GM18508 (cell line): Measurements from ENCODE around the gene CCAR1.
"Not testable (repeated sequence)": the region's sequence is repeated elsewhere in the genome, so short reads cannot be mapped to it uniquely, and the experiment has no call there.

Experiments used
- ATAC-seq: cut with Tn5 transposase; IDR thresholded peaks from one replicate; pipeline ENCODE4 v1.9.1; 2021; ENCODE audit warnings: moderate number of reproducible peaks; ENCODE audit not compliant: insufficient read depth, unreplicated experiment

Gene CCAR1

DNA sequence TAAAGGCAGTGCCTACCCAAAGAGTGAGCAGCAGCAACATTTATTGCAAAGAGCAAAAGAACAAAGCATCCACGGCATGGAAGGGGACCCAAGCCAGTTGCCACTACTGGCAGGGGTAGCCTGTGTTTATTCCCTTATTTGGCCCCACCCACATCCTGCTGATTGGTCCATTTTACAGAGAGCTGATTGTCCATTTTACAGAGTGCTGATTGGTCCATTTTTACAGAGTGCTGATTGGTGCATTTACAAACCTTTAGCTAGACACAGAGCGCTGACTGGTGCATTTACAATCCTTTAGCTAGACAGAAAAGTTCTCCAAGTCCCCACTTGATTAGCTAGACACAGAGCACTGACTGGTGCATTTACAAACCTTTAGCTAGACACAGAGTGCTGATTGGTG lies 101.6 kb downstream of the CCAR1 start:
- ATAC-seq, result not testable (repeated sequence)

DNA sequence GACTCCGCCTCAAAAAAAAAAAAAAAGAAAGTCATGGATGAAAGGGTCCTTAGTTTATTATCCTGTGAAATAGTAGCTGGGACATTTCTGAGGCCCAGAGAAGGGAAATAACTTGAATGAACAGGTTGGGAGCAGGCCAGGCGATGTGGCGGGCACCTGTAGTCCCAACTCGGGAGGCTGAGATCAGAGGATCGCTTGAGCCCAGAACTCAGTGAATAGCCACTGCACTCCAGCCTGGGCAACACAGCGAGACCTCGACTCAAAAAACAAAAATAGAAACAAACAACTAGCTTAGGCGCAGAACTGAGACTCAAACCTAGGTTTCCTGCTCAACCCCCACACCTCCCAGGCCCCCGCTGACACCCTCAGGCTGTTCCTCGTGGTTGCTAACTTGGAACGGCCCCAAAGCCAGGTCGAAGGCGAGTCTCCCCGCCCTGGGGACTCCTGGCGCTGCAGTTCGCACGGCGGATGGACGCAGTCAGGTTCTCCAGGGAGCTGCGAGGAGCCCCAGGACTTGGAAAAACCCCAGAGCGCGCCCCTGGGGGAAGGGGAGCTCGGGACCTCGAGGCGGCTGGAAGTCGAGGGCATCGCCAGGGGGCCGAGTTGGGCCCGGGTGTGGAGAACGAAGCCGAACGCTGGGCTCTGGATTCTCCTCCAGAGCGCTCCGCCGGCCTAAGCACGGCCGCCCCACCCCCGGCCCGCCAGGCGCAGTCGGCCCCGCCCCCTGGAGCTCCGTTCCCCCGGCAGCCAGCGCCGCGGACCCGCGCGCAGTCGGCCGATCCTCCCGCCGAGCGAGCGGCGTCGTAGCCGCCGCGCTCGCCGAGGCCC lies 105.9 kb downstream of the CCAR1 start, which contains the start of gene STOX1:
Gene STOX1, plus strand, starts transcription at position 768 of the 828 bp plus-strand sequence. CDS start 93 bp downstream, outside the sequence.
- no peak for ATAC-seq

DNA sequence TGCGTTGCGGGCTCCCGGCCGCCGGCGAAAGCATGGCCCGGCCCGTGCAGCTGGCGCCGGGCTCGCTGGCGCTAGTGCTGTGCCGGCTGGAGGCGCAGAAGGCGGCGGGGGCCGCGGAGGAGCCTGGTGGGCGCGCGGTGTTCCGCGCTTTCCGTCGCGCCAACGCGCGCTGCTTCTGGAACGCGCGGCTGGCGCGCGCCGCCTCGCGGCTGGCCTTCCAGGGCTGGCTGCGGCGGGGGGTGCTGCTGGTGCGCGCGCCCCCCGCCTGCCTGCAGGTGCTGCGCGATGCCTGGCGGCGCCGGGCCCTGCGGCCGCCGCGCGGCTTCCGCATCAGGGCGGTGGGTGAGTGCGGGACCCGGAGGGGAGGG lies 106.5 kb downstream of the CCAR1 start:
- not testable (repeated sequence) for ATAC-seq

DNA sequence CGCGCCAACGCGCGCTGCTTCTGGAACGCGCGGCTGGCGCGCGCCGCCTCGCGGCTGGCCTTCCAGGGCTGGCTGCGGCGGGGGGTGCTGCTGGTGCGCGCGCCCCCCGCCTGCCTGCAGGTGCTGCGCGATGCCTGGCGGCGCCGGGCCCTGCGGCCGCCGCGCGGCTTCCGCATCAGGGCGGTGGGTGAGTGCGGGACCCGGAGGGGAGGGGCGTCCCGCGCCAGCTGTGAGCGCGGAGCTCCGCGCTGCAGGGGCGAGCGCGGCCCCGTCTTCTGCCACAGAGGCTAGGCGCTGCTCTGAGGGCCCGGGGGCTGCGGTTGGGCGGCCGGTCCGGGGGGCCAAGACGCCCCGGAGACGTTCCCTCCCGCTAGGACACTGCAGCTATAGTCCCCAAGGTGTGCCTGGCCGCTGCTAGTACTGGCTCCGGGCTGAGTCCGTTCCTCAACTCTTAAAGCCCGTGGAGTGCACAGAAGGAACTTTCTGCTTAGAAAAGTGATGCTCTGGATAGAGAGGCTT lies 107.1 kb downstream of the CCAR1 start:
- ATAC-seq, result not testable (repeated sequence)

DNA sequence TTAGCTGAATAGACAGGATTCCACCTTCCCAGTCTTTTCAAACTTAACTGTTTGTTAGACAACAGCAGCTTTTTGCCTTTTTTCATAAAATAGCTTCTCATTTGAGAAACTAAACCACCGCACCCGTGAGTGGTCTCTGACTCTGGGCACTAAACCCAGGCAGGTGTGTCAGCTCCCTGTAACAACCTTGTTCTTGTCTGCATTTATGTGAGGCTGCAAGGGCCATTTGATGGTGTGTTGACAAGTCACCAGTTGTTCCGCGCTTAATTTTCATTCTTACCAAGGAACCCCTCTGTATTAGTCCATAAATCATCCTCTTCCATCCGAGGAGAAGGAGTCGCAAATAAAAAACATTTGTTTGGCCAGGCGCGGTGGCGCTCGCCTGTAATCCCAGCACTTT lies 107.8 kb downstream of the CCAR1 start:
- no peak for ATAC-seq

DNA sequence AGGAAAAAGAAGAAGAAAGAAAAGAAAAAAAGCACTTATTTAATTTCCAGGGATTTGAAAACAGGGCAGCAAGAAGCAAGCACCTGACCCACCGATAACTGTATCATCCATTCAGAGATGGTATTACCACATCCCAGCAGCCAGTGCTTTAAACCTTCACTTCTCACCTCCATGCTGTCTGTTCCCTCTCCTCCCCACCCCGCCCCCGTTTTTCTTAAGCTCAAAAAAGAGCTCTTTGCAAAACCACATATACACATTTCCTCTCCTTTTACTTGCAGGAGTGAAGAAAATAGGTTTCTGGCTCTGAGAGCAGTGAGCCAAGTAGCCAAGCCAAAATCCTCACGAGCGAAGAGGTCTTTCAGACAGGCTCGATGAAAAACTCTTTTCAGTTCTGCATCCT lies 108.5 kb downstream of the CCAR1 start:
- no peak for ATAC-seq

DNA sequence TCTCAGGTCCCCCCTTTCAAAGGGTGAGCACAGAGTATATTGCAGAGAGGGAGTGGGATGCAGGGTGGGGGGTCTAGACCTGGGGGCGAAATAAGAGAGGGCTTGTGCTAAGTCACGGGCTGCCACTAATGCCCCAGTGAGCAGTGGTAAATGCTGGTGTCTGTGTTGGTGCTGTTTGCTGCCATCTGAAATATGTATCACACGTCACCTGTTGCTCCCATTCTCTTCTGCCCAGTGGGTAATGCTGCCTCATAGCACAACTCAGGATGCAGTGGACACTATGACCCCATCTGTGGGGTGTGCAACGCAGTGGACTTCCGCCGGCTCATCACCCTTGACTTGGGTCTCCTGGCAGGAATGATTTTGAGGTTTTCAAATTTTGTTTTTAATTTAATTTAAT lies 108.9 kb downstream of the CCAR1 start:
- ATAC-seq, result no peak

DNA sequence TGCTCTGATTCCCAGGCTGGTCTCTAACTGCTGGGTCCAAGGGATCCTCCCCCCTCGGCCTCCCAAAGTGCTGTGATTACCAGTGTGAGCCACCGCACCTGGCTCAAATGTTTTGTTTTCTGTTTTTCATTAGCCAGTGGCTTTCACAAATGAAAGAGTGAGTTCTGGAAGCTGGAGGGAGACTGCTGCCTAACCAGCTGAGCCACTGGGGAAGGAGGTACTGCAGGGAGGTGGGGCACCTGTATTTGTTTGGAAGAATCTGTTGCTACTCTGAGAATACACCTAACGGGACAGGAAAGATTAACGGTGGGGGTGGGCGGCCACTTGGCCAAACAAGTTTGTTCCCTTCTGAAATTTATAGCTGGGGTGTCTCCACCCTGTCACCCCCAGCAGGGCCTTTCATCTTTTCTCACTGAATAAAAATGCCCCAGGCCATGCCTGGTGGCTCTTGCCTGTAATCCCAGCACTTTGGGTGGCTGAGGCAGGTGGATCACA lies 111.0 kb downstream of the CCAR1 start:
- no peak for ATAC-seq

DNA sequence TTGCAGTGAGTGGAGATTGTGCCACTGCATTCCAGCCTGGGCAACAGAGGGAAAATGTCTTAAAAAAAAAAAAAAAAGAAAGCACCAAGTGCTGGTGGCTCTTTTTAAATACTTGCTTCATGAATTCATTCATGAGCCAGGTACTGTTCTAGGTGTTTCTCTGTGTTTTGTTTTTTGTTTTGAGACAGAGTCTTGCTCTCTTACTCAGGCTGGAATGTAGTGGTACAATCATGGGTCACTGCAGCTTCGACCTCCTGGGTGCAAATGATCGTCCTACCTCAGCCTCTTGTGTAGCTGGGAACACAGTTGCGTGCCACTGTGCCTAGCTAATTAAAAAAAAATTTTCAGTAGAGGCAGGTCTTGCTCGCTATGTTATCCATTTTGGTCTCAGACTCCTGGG lies 111.6 kb downstream of the CCAR1 start:
- ATAC-seq, result no peak

DNA sequence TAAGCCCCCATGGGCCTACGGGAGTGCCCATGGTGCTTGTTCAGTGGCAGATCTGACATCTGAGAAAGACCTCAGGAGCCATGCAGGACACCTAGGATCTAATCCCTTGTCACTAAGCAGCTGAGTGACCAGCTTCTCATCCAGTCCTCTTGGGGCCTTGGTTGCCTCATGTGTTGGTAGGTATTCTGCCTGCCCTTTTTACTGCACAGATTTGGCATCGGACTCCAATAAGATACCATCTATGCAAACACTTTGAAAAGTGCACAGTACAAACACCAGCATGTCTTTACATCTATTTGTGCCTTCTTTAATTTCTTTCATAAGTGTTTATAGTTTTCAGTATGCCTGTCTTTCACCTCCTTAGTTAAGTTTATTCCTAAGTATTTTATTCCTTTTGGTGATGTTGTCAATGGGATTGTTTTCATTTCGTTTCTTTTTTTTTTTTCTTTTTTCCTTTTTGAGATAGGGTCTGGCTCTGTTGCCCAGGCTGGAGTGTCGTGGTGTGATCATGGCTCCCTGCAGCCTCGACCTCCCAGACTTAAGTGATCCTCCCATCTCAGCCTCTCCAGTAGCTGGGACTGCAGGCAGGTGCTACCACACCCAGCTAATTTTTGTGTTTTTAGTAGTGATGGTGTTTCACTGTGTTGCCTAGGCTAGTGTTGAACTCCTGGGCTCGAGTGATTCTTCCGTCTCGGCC lies 116.7 kb downstream of the CCAR1 start:
- no peak for ATAC-seq

DNA sequence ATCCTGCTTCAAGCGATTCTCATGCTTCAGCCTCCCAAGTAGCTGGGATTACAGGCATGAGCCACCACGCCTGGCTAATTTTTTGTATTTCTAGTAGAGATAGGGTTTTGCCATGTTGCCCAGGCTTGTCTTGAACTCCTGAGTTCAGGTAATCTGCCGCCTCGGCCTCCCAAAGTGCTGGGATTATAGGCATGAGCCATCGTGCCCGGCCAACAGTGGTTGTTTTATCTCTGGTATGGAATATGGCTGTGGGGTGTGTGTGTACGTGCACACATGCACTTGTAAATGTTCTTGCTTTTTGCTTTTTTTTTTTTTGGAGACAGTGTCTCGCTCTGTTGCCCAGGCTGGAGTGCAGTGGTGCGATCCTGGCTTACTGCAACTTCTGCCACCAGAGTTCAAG lies 119.6 kb downstream of the CCAR1 start:
- not testable (repeated sequence) for ATAC-seq
